ENCODE measurements around the gene HECTD3.
"Not testable (repeated sequence)": the region's sequence is repeated elsewhere in the genome, so short reads cannot be mapped to it uniquely, and the experiment has no call there.

Gene HECTD3

DNA sequence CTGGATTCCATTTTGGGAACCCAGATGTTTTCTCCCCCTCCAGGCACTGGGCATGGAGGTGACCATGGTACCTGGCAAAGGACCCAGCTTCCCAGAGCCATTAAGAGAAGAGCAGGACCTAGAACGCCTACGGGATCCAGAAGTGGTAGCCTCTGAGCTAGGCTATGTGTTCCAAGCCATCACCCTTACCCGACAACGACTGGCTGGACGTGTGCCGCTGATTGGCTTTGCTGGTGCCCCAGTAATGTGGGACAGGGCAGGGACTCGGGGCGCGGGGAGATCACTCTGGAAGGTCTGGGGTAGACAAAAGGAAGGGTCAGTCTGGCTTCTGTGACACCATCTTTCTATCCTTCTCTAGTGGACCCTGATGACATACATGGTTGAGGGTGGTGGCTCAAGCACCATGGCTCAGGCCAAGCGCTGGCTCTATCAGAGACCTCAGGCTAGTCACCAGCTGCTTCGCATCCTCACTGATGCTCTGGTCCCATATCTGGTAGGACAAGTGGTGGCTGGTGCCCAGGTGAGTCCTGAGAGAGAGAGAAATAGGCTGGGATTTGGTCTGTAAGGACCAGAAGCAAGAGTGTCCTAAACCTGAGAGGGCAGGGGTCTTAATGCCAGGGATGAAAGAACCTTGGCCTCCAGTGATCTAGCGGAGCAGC lies 2.6 kb upstream of the HECTD3 start:
- no peak for DNase-seq

GRCh38 chr1:45012639-45013278 lies 1.6 kb upstream of the HECTD3 start:
- no peak for DNase-seq

- DNase-seq, result peak; percentile 95
Observed at GRCh38 chr1:45011837-45012638, 914 bp upstream of the HECTD3 start, which contains the start of gene UROD. Gene UROD (plus strand): TSS chr1:45012254. CDS start chr1:45012266, 12 bp downstream.

GRCh38 chr1:45009956-45010854 lies 919 bp downstream of the HECTD3 start:
- no peak for DNase-seq

DNA sequence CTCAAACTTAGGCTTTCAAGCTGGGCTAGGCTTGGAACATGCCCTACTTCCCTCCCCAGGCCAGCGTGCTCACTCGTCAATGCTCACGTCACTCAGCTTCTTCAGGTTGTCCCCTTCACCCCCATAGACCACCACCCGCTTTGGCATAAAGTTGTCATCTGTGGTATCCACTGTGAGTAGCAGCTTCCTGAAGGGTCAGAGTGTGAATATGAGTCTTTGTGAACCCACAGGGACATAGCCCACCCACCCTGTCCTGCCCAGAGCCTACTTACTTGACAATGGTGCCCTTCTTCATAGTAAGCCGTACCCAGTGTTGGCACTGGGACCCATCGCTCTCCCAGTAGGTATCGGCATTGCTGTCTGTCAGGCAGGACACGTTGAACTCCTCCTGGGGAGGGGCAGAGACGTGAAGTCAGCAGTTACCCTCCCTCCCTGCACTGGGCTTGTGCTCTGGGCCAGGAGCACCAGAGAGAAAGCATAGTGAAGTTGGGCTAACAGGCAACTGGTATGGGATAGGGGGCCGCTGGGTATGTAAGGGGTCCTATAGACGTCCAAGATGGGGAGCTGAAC lies 1.7 kb downstream of the HECTD3 start:
- no peak for DNase-seq

DNA sequence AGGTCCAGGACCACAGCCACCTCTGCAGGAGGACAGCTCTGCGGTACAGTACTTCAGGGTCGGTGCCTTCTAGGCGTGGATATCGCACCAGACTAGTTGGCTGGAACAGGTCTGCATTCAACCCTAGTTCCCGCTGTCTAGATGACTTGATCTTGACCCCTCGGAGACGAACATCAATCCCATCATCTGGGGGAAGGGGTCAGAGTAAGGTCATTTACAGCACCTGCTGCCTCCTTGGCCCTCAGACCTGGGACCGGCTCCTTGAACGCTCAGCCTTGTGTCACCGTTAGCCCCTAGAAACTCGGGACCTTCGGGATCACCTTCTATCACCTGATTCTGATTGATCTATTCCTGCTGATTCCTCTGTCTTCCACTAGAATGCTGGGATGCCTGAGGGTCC lies 2.6 kb downstream of the HECTD3 start:
- DNase-seq, result no peak

- no peak for DNase-seq
Observed at GRCh38 chr1:45008076-45008475, 3.0 kb downstream of the HECTD3 start.

DNA sequence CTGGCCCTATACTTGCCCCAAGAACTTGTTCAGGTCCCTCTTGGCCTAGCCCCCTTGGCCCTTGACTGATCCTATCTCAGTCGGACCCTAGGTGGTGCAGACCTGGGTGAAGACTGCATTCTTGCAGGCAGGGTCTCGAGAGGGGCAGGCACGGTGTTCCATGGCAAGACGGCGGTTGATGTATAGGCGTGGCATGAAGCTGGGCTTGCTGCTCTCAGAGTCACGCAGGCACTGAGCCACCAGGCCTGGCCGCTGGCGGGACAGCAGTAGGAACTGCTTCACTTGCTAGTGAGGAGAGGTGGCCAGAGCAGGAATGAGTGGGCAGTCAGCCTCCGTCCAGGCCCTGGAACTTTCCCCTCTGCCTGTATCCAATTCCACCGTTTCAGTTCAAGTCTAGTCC lies 3.8 kb downstream of the HECTD3 start:
- no peak for DNase-seq

DNA sequence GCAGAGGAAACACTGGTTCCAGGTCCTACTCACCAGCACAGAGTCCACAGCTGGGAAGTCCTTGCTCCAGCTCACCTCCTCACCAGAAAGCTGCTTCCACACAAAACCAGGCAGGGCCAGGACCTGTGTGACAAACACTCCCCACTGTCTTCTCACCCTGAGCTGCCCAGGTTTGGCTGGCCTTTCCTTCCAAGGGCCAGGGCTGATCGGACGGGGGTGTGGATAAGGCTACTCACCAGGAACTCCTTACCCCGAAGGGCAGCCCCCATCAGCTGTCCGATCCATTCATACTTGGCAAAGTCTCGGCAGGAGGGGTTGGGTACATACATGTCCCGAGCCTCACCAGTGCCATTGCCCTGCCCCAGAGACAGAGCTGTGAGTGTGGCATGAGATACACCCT lies 5.4 kb downstream of the HECTD3 start:
- DNase-seq, result no peak

DNA sequence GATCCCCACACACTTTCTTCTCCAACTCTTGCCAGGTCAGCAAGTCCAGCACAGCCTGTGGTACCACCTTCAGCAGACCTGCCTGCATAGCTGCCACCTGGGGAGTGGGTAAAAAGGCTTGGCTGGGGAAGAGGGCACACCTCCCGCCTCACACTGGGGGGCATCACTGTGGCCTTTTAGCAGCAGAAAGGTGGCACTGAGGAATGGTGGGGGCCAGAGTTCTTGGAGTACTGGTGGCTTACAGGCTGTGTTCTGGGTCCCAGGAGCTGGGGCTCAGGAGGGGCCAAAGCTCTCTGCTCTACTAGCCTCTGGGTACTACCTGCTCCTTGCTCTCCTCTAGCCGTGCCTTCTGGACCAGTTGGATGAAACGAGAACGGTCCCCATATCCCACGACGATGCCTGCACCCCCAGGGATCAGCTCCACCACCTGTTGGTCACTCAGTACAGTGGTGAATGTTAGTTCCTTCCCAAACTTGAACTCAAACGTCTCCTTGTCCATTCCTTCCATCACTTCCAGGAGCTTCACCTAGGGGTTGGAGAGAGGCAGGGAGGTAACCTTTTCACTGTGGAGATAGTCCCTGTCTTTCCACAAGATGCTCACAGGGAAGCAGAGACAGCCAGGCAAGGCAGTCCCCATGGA lies 6.7 kb downstream of the HECTD3 start:
- DNase-seq, result no peak

DNA sequence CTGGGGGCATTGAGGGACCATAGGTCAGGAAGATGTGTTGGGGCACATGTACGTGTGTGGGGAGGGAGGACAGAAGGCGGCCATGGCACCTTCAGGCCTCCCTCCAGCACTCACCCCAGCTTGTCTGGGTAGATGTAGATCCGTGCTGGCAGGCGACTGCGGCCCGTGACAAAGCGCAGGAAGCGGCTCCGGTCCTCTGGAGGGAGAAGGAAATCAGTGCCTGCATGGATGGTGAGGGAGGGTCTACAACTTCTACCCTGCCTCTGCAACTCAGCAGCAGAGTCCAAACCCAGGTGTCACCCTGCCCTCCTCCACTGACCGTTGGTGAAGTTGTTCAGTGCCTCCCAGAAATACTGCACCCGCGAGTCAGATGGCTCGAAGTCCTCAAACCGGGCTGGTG lies 7.4 kb downstream of the HECTD3 start:
- DNase-seq, result no peak

- no peak for DNase-seq
Observed at GRCh38 chr1:45002650-45003645, 8.2 kb downstream of the HECTD3 start.

DNA sequence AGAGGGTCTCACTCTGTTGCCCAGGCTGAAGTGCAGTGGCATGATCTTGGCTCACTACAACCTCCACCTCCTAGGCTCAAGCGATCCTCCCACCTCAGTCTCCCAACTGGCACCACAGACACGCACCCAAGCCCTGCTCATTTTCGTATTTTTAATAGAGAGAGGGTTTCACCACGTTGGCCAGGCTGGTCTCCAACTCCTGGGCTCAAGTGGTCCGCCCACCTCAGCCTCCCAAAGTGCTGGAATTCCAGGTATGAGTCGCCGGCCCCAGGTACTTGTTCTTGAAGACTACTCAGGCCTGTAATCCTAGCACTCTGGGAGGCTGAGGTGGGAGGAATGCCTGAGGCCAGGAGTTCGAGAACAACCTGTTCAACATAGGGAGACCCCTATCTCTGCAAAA lies 9.5 kb downstream of the HECTD3 start:
- DNase-seq, result not testable (repeated sequence)

DNA sequence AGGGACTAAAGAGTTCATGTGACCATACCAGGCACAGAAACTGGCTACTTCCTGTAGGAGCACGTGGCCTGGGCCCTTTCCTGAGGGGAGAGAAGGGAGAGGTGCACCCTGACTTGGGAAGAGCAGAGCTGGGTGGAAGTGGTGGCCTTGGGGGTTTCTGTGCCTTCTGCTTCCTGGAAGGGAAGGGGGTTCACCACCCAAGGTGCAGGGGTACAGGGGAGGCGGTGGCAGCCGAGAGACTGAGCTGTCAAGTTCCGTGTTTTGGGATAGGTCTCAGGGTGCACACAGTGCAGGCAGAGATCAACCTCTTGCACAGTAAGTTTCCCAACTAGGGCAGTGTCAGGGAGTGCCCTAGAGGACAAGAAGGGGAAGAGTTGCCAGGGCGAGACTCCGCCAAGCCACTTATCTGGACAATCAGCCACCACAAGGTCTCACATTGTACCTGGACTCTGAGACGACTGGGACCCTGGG lies 10.1 kb downstream of the HECTD3 start:
- peak; percentile 21 for DNase-seq

- DNase-seq, result no peak
Observed at GRCh38 chr1:44999232-44999631, 11.9 kb downstream of the HECTD3 start.

DNA sequence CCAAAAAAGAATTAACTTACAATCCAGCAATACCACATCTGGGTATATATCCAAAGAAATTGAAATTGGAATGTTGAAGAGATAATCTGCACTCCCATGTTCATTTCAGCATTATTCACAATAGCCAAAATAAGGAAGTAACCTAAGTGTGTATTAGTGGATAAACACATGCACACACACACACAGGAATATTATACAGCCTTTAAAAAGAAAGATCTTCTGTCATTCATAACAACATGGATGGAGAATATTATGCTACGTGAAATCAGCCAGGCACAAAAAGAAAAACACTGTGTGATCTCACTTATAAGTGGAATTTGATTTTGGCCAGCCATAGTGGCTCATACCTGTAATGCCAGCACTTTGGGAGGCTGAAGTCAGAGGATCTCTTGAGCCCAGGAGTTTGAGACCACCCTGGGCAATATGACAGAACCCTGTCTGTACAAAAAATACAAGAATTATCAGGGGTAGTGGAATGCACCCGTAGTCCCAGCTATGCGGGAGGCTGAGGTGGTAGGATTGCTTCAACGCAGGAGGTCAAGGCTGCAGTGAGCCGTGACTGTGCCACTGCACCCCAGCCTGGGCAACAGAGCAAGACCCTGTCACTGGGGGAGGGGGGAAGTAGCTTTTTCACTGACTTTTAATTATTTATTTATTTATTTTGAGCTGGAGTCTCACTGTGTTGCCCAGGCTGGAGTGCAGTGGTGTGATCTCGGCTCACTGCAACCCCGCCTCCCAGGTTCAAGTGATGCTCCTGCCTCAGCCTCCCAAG lies 15.5 kb downstream of the HECTD3 start:
- no peak for DNase-seq

- DNase-seq, result no peak
Observed at GRCh38 chr1:44994309-44994898, 16.7 kb downstream of the HECTD3 start.

GRCh38 chr1:44988531-44989156 lies 22.5 kb downstream of the HECTD3 start:
- no peak for DNase-seq

All from MV-4-11 (cell line).